GM19455 (cell line): Measurements from ENCODE around the gene ADGRD1.
"Not testable (repeated sequence)": the region's sequence is repeated elsewhere in the genome, so short reads cannot be mapped to it uniquely, and the experiment has no call there.

Experiments used
- ATAC-seq: cut with Tn5 transposase; IDR thresholded peaks from one replicate; pipeline ENCODE4 v1.9.1; 2021; ENCODE audit not compliant: unreplicated experiment

ADGRD1 gene

DNA sequence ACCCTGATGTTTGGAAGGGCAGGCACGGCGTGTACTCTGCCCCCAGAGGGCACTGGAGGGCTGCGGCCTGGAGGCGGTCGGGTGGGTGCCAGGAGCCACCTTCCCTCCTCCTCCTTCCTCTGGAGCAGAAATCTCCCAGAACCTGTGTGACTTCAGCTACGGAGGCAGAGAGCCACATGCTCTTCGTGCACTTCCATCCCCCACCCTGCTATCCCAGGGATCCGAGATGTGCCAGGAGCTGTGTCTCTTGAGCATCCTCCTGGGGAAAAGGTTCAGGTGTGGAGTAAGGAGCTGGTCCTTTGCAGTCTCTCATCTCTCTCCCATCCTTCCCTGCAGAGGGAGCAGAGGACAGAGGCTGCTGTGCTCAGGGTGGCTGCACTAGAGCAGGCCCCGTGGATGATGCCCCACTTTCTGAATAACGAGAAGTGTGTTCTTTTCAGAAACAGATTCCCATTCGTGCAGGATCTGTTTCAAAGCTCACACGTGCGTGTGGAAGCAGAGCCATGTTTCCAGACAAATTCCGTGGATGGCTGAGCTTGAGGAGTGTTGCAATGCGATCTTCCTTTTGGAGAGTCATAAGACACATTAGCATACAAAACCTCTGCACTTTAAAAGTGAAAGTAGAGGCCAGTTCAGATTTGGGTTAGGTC, 162.9 kb downstream of the ADGRD1 start:
- no peak for ATAC-seq

DNA sequence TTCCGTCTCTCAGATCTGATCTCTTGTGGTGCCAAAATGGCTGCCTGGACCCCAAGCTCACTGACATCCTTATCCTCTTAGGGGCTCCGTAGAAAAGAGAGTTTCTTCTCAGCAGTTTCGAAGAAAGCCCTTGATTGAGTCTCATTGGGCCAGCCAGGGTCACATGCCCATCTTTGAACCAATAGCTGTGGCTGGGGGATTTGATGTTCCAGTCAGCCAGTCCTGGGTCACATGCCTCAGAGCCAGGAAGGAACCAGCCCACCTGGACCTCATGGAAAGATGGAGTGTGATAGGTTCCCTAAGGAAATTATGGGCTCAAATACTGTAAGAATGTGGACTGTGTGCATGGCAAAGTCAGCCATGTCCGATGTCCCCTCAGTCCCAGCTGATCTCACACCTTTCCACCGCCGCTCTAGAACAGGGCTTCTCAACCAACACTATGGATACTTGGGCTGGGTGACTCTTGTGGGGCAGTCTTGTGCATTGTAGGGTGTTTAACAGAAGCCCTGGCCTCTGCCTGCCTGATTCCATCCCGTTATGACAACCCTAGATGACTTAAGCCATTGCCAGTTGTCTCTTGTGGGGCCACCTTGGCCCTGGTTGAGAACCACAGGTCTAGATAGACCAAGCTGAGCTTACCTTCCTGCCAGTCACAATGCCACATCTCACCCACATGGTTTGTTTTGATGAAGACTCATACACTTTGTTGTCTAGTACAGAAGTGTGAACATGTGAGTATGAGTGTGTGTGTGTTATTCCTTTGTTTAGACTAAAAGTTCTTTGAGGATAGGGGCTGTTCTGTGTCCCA, 163.9 kb downstream of the ADGRD1 start:
- no peak for ATAC-seq

DNA sequence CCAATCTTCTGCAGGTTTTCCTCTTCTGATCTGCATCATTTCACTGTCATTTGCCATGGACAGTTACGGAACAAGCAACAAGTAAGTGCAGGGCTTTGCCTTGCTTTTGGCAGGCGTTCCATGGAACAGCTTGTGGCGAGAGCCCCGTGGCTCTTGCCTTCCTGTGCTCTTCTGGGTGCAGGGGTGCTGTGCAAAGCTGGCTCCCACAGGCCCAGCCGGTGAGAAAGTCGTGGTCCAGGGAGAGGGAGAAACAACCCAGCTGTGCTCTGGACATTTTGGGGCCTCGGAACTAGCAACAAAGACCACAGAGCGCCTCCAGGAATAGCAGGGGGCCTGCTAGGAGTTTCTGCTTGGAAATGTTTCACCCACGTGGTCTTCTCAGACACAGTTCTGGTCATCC, 164.7 kb downstream of the ADGRD1 start:
- no peak for ATAC-seq

DNA sequence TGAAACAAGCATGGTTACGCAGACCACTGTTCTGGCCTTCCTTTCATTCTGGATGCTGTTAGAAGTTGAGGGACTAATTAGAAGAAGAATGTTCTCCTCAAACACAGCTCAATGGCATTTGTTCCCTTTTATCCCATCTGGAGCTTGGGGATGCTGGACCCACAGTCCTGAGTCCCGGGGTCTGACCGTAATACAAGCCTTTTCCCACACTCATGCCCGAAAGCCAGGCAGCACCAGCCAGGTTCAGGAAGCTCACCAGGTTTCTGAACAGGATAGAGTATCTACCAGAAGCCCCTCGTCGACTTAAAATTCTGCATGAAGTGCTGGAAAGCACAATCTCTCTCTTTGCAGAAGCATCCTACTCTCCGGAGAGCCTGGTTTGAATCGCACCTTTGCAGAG, 165.6 kb downstream of the ADGRD1 start:
- ATAC-seq = not testable (repeated sequence)

DNA sequence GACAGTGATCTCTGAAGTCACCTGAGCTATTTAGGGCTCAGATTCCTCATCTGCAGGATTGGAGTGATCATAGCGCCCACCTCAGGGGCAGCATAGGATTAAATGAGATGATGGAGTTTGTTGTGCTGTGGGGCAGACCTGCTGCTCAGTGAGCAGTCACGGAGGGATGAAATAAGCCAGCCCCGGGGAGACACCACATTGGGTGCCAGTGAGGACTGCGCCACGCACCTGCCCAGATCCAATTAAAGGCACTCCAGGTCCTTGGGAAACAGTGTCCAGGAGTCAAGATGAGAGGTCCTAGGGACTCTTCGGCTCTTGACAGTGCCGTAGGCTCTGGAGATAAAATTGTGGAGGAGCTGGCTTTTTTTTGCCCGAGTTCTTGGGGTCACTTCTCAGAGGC, 166.2 kb downstream of the ADGRD1 start:
- no peak for ATAC-seq

DNA sequence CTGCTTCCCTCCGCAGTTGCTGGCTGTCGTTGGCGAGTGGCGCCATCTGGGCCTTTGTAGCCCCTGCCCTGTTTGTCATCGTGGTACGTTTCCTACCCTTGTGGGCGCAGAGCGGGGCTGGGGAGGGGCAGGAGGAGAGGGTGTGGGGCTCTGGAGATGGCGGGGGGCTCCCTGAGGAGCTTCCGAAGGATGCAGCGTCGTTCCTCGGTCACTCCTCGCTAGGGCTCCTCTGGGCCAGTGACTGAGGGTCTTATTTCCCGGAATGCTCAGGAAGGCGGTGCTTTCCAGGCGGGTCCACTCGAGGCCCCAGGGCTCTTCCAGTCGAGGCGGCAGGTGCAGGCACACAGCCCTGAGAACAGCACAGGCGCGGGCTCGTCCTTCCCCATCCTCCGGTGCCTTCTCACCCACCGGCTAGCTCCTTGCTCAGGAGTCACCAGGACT, 167.1 kb downstream of the ADGRD1 start:
- ATAC-seq = no peak

DNA sequence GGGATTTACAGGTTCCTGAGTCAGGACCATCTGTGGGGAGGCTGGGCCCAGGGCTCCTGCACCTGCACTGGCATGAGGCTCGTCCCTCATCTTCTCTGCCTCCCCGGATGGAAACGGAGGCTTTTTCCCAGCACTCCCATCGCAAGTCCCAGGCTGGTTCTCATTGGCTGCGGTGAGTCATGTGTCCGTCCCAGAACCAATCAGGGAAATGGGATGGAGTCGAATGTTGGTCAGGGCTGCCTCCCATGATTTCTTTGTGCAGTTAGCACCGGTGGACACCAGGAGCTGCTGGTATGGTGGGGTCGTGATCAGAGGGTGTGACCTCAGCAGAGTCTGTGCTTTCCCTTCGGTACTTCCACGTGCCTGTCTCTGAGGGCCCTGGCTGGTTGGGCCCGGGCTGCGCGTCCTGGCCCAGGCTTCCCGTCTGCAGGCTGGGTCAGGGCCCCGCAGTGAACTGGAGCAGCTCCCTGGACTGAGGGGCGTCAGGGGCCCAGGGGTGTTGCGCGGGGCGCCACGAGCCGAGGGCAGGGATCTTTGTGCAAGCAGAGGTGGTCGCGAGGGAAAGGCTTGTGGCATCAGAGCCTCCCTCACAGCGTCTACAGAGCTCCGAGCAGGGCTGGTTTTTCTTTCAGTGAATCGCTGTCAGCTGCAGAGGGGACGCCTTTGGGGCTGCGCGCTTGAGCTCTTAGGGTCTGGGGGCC, 168.1 kb downstream of the ADGRD1 start:
- ATAC-seq = no peak

DNA sequence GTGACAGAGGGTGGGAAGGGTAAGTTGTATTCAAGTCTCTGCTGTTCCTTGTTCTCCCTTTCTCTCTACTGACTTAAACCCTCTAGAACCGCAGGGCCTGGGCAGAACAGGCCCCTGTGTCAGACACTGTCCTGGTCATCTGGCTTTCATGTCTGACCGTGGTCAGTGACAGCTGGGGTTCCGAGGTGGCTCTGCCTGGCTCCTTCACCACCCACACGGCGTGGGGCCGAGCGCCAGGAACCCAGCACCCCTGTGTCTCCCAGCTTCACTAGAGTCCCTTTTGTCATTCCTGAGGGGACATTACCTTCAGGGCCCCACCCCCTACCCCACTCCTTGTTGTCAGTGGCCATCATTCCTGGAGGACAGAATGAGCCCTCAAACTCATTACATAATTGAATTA, 168.9 kb downstream of the ADGRD1 start:
- ATAC-seq = no peak

DNA sequence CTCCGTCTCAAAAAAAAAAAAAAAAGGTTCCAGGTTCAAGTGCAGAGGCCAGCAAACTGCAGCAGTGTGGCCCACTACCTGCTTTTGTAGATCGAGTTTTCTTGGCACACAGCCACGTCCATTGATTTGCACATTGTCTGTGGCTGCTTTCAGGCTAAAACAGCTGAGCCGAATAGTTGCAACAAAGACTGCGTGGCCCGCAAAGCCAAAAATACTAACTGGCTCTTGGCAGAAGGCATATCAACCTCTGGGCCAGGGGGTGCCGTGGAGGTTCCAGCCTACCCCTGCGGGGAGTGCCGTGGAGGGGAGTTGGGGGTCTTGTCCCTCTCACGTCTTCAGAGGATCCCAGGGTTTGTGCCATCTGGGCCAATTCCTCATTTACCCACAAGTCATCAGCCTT, 170.1 kb downstream of the ADGRD1 start:
- ATAC-seq = no peak

DNA sequence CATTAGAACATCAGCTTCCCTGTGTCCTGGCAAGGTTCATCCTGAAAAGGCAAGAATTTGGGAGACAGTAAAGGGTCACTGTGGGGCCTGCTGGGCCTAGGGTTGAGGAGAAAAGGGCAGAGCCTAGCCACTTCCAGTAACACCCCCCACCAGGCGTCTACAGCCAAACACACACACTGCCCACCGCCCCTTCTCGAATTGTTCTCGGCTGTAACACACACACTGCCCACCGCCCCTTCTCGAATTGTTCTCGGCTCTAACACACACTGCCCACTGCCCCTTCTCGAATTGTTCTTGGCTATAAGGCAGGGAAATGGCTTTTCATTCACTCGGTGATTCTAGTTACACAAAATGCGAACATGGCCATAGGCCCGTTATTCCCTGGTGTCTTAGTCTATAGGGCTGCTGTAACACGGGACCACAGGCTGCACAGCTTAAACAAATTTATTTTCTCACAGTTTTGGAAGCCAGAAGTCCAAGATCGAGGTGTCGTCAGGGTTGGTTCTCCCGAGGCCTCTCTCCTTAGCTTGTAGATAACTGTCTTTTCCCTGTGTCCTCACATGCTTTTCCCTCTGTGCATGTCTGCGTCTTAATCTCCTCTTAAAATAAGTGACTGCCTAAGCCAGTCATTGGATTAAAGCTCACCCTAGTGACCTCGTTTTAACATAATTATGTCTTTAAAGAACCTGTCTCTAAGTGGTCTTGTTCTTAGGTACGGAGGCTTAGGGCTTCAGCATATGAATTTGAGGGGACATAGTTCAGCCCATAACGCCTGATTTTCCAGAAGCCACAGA, 171.0 kb downstream of the ADGRD1 start:
- ATAC-seq = no peak

DNA sequence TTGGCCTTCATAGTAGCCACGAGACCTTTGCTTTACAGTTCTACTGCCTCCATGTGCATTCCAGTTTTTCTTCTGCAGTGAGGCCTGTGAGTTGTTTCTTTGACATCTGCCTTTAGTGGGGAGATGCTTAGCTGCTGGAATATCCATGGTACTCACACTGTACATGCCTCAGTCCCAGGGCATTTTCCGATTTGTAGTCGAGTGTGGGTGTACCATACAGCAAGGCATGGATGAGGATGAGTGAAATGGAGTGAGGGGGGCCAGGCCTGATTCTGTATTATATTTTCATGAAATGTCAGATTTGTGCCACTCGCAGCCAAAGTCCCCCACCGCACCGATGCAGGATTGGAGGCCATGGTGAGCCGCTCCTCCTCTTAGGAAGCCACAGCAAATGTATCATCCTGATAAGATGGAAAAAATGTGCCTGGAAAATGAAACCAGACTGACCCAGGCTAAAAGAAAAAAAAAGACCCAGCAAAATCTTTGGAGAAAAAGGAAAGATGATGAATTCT, 173.0 kb downstream of the ADGRD1 start:
- no peak for ATAC-seq

DNA sequence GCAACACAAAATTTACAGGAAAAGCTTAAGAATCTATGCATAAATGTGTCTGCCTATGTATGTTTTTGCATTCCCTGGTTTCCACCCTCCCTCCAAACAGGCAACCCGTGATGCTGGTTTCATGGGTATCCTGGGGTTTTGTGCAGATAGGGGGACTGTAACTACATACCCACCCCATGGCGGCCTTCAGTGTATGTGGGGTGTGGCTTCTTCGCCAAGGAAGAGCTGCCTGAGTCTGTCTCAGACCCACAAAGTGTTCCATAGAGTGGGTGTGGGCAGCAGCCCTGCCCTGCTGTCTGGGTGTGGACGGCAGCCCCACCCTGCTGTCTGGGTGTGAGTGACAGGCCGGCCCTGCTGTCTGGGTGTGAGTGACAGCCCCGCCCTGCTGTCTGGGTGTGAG, 174.8 kb downstream of the ADGRD1 start:
- ATAC-seq = no peak

DNA sequence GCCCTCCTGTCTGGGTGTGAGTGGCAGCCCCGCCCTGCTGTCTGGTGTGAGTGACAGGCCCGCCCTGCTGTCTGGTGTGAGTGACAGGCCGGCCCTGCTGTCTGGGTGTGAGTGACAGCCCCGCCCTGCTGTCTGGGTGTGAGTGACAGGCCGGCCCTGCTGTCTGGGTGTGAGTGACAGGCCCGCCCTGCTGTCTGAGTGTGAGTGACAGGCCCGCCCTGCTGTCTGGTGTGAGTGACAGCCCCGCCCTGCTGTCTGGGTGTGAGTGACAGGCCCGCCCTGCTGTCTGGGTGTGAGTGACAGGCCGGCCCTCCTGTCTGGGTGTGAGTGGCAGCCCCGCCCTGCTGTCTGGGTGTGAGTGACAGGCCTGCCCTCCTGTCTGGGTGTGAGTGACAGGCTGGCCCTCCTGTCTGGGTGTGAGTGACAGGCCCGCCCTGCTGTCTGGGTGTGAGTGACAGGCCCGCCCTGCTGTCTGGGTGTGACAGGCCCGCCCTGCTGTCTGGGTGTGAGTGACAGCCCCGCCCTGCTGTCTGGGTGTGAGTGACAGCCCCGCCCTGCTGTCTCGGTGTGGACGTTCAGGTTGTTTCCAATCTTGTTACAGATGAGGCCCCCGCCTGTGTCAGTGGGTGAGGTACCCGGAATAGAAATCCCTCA, 175.4 kb downstream of the ADGRD1 start:
- not testable (repeated sequence) for ATAC-seq

DNA sequence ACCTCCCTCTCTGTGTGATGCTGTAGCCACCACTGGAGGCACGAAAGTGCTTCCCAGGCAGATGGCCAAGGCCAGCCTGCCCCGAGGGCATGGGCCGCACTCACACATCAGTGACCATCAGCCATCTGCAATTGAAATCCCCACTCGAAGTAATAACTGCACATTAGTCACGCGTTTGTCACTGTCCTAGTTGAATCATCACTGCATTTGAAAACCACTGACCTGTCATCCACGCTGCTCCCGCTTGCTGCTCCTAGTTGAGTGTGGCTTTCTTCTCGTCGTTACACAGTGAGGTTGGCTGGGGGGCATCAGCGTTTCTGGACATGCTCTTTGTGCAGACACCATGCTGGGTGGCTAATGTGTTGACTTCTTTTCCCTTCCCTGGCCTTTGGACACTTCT, 176.1 kb downstream of the ADGRD1 start:
- ATAC-seq = no peak

DNA sequence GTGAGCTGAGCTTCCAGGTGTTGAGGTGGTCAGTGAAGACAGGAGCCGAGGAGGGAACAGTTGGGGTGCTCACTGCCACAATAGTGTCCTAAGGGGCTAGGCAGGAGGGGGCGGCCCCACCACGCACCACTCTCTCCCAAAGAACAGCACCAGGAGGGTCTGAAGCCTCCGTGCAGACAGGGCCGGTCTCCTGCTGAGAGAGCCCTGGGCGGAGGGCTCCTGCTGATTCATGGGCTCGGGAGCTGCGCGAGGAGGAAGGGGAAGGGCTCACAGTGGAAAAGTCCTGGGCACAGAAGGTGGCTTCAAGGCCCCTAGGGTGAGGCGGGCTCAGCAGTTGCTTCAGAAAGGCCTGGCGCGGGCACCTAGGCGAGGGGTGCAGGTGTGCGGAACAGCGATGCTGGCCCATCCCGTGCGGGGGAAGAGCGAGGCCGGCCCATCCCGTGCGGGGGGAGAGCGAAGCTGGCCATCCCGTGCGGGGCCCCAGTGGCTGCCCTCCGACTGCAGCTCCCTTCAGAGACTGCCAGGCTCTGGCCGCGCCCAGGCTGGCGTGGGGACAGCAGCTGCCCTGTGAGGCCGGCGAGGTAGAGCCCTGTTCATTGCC, 176.7 kb downstream of the ADGRD1 start:
- ATAC-seq = no peak

DNA sequence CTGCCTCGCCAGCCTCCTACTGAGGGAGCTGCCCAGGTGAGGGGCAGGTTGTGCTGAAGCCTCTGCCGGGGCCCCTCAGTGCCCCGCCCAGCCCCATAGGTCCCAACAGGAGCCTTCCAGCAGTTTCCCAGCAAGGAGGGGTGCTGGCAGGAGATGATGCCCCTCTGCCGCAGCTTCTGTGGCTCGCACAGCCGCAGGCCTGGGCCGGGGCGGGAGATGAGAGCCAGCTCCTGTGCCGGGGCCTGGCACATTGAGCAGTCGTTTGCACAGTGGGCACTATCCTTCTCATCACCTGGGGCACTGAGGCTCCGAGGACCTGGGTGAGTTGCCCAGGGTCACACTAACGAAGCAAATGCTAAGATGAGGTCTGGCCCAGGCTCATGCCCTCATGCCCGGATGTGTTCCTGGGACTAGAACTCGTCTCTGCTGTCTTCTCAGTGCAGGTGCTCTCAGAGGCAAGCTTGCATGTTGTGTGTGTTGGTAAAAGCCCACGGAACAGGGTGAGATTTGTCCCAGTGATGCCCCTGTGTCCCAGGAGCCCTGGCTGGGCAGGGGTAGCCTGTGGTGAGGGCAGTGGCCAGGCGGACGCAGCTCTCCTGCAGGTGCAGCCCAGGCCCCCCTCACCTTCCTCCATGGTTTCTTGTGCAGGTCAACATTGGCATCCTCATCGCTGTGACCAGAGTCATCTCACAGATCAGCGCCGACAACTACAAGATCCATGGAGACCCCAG, 177.5 kb downstream of the ADGRD1 start:
- ATAC-seq = no peak

DNA sequence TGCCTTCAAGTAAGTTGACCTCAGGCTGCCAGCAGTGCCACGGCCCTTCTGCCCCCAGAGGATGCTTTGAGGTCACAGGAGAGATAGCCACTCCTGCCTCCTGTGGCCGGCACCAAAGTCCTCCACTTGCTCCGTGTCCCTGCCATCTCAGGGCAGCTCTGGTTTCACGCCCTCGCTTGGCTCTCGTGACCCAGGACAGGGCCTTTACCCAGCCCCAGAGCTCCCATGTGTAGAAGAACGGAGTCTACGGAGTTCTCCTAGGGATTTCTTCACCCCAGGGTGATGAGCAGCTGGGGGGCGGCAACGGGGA, 178.1 kb downstream of the ADGRD1 start:
- ATAC-seq = no peak

DNA sequence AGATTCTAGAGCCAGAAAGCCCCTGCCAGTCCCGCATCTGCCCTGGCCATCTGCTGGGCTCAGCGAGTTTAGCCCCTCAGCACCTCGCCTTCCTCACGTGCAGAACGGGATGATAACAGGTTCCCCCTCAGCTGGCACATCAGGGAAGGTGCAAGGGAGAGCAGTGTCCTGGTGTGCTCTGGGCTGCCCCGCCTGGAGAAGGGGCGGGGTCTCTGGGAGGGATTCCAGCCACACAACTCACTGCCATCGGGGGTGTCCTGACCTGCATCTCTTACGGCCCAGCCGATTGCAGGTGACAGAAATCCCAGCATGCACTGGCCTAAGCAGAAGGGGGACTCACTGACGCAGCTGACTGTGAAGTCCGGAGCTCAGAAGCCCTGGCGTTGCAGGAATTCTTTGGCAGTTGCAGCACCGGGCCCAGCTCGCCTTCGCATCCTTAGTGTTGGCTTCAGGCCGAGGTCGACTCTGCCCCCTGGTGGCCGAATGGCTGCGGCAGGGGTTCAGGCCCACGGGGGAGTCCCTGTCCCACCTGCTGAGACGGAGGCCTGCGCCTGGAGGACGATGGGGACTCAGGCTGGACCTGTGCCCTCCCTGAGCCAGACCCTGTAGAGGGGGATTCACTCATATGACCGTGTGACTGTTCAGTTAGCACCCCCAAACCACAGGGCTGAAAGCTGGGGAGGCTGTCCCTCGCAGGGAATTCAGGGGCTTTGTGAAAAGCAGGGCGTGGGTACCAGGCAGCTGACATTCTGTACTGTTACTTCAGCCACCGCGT, 178.6 kb downstream of the ADGRD1 start:
- ATAC-seq = no peak
